CD4-positive, alpha-beta T cell treated with Interleukin-12 subunit alpha and Interleukin-12 subunit beta, for 1 hour (primary cell): ENCODE data around the gene VMO1.
A peak's percentile ranks its signal among the peaks of the same experiment; 100 is the strongest.

Experiments used
- DNase-seq: peaks from one replicate; pipeline ENCODE4 v3.0.0-alpha.2; 2020

VMO1 gene

GRCh38 chr17:4751932-4752331 is 34.2 kb downstream of the VMO1 start:
- no peak for DNase-seq

GRCh38 chr17:4750606-4751005 is 35.6 kb downstream of the VMO1 start:
- no peak for DNase-seq

GRCh38 chr17:4748686-4749085 is 37.5 kb downstream of the VMO1 start:
- DNase-seq: no peak

GRCh38 chr17:4747847-4748246 is 38.3 kb downstream of the VMO1 start:
- peak; percentile 47 for DNase-seq

- DNase-seq: no peak
These were observed 40.9 kb downstream of the VMO1 start for GRCh38 chr17:4744999-4745969.

GRCh38 chr17:4743898-4744297 is 42.3 kb downstream of the VMO1 start:
- no peak for DNase-seq

- no peak for DNase-seq
These were observed 42.9 kb downstream of the VMO1 start for GRCh38 chr17:4743216-4743615.

GRCh38 chr17:4742629-4743028 is 43.5 kb downstream of the VMO1 start:
- DNase-seq: no peak

- no peak for DNase-seq
These were observed 44.0 kb downstream of the VMO1 start for GRCh38 chr17:4742133-4742532.

GRCh38 chr17:4741544-4741943 is 44.6 kb downstream of the VMO1 start:
- DNase-seq: no peak

- no peak for DNase-seq
These were observed 45.6 kb downstream of the VMO1 start for GRCh38 chr17:4740584-4740983.

GRCh38 chr17:4740025-4740351 is 46.2 kb downstream of the VMO1 start:
- DNase-seq: no peak

- peak; percentile 76 for DNase-seq
These were observed 46.8 kb downstream of the VMO1 start, which contains the start of the genes CXCL16 and ZMYND15 for GRCh38 chr17:4739122-4740024. Gene CXCL16, minus strand, starts transcription at chr17:4739928. Its CDS starts 589 bp downstream, at chr17:4739339. Gene ZMYND15, plus strand, starts transcription at chr17:4739833. Its CDS starts 716 bp downstream, at chr17:4740549.

- DNase-seq: peak; percentile 51
These were observed 47.7 kb downstream of the VMO1 start for GRCh38 chr17:4738136-4739121.

GRCh38 chr17:4735876-4736651 is 50.1 kb downstream of the VMO1 start:
- DNase-seq: no peak
